Fibroblast of the aortic adventitia (primary cell): ENCODE results near the gene P2RX1. TPM values are rescaled to one million over a fixed set of nuclear protein-coding genes. Genes with fewer than 3 reads are reported as not detected.
A peak's percentile ranks its signal among the peaks of the same experiment; 100 is the strongest.

Experiments used
- DNase-seq: peaks from one replicate; pipeline ENCODE4 v3.0.0-alpha.2; 2010; ENCODE audit warnings: low read depth
- H3K4me3 ChIP-seq: 2 replicates; pipeline ENCODE4 v1.5.1; 2011; ENCODE audit warnings: low read depth, mild to moderate bottlenecking, control low read depth, low read length, moderate library complexity
- total RNA-seq: library from RNA; depleted of rRNA; stranded (reverse); fragments of >200 nt; gene quantifications from 2 replicates; pipeline ENCODE4 v1.2.3, GENCODE V29; 2012; ENCODE audit warnings: low replicate concordance
- TF ChIP-seq, protein P1 (sequence below): IDR thresholded peaks from 2 replicates; pipeline ENCODE4 v1.5.1; 2011; ENCODE audit warnings: mild to moderate bottlenecking, low read length, control low read depth, inconsistent platforms; ENCODE audit not compliant: insufficient read depth

The P2RX1 gene
- total RNA-seq, 1 donor: not detected

GRCh38 chr17:3884188-3884587 lies 32.1 kb downstream of the P2RX1 start:
- no peak for DNase-seq
- TF ChIP-seq, protein P1, sequence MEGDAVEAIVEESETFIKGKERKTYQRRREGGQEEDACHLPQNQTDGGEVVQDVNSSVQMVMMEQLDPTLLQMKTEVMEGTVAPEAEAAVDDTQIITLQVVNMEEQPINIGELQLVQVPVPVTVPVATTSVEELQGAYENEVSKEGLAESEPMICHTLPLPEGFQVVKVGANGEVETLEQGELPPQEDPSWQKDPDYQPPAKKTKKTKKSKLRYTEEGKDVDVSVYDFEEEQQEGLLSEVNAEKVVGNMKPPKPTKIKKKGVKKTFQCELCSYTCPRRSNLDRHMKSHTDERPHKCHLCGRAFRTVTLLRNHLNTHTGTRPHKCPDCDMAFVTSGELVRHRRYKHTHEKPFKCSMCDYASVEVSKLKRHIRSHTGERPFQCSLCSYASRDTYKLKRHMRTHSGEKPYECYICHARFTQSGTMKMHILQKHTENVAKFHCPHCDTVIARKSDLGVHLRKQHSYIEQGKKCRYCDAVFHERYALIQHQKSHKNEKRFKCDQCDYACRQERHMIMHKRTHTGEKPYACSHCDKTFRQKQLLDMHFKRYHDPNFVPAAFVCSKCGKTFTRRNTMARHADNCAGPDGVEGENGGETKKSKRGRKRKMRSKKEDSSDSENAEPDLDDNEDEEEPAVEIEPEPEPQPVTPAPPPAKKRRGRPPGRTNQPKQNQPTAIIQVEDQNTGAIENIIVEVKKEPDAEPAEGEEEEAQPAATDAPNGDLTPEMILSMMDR: no peak
- H3K4me3 ChIP-seq: no peak overlapping the region

DNA sequence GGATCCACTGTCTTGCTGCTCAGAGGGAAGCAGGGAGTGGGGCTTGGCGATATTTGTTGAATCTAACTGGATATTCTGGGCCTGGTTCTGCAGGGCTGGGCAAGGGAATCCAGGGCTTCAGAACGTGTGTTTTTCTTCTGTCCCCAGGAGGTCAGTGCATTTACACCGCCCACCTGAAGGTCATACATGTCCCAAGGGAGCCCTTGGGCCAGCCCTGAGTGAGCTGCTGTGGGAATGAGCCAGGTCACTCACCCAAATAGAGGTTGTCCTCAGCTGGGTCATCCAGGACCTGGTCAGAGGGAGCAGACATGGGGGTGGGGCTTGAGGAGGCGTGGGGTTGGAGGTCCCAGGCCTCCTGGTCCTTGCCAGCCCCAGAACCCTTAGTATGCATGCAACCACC lies 34.0 kb downstream of the P2RX1 start:
- DNase-seq: no peak
- TF ChIP-seq, protein P1: no peak
- no peak overlapping the region for H3K4me3 ChIP-seq

- no peak overlapping the region for H3K4me3 ChIP-seq
- DNase-seq: no peak
- TF ChIP-seq, protein P1: no peak
Measured at GRCh38 chr17:3880983-3881382, 35.3 kb downstream of the P2RX1 start.

GRCh38 chr17:3879591-3880417 lies 36.5 kb downstream of the P2RX1 start:
- DNase-seq: no peak
- H3K4me3 ChIP-seq: no peak overlapping the region
- TF ChIP-seq, protein P1: no peak

- TF ChIP-seq, protein P1: no peak
- no peak overlapping the region for H3K4me3 ChIP-seq
- DNase-seq: peak; percentile 67
Measured at GRCh38 chr17:3879186-3879585, 37.1 kb downstream of the P2RX1 start.

DNA sequence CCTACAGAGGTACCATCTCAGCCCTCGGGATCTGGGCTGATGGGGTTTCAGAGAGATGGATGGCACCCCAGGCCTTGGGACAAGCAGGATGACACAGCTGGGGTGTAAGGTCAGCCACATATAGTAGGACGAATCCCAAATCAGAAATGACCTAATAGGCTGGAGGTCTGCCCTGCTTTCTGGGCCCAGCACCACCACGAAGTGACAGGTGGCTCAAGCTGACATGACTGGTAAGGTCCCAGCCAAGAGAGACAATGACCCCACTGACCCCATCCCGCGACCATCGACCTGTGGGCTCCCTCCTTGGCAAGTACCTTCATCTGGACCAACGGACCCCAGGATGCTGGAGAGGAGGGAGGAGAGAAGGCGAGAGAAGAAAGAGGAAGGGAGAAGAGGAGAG lies 39.0 kb downstream of the P2RX1 start:
- DNase-seq: no peak
- TF ChIP-seq, protein P1: no peak
- H3K4me3 ChIP-seq: no peak overlapping the region
